PC-9 (cell line): ENCODE data around the gene INVS. TPM values are rescaled to one million over a fixed set of nuclear protein-coding genes. Genes with fewer than 3 reads are reported as not detected.
"Not testable (repeated sequence)": the region's sequence is repeated elsewhere in the genome, so short reads cannot be mapped to it uniquely, and the experiment has no call there.

ENCODE experiments used
- BruUV-seq: library from RNA; stranded (reverse); fragments of 400-500 nt; replicated peaks from 2 replicates; lab custom pipeline; 2021; lab: Mats Ljungman, UMichigan
- CTCF ChIA-PET: fragments of 300-600 bp; sonication (Branson Sonifier 250); formaldehyde crosslinking; loops from one replicate; lab custom pipeline; 2022; ENCODE audit warnings: antibody characterized with exemption; lab: Charles Lee
- POLR2A ChIA-PET: fragments of 300-600 bp; sonication (Branson Sonifier 250); formaldehyde crosslinking; loops from one replicate; lab custom pipeline; 2022; ENCODE audit warnings: antibody characterized with exemption; ENCODE audit not compliant: unreplicated experiment; lab: Charles Lee
- DNase-seq, 2 experiments: peaks; one replicate each; pipeline versions ENCODE4 v3.0.0 to v3.0.0-alpha.2; 2015 to 2022; ENCODE audit warnings: mixed read lengths in 1 of 2
- H2AFZ ChIP-seq: fragments of 200-600 bp; sonication (generic); 2 replicates; pipeline ENCODE4 v1.8.1; 2017; ENCODE audit warnings: antibody characterized with exemption
- H3F3A ChIP-seq: fragments of 200-600 bp; sonication (generic); 2 replicates; pipeline ENCODE4 v1.8.1; 2017; ENCODE audit warnings: antibody characterized with exemption, mild to moderate bottlenecking, low read depth; ENCODE audit not compliant: insufficient read depth
- H3K27ac ChIP-seq: fragments of 200-600 bp; sonication (generic); 2 replicates; pipeline ENCODE4 v1.6.1; 2016; ENCODE audit warnings: mixed run types
- H3K27me3 ChIP-seq: fragments of 200-600 bp; sonication (generic); 2 replicates; pipeline ENCODE4 v1.6.1; 2016; ENCODE audit warnings: low read depth, mixed run types; ENCODE audit not compliant: insufficient read depth
- H3K36me3 ChIP-seq: fragments of 200-600 bp; sonication (generic); 2 replicates; pipeline ENCODE4 v1.6.1; 2016; ENCODE audit warnings: low read depth, mixed run types
- H3K4me1 ChIP-seq: fragments of 200-600 bp; sonication (generic); replicated peaks from 2 replicates; pipeline ENCODE4 v1.6.1; 2016; ENCODE audit warnings: mixed run types; ENCODE audit not compliant: insufficient read depth
- H3K4me2 ChIP-seq: fragments of 200-600 bp; sonication (generic); 2 replicates; pipeline ENCODE4 v1.6.1; 2017; ENCODE audit warnings: mixed run types
- H3K4me3 ChIP-seq: fragments of 200-600 bp; sonication (generic); 2 replicates; pipeline ENCODE4 v1.6.1; 2016; ENCODE audit warnings: mixed run types
- H3K79me2 ChIP-seq: fragments of 200-600 bp; sonication (generic); 2 replicates; pipeline ENCODE4 v1.6.1; 2017; ENCODE audit warnings: low read depth, mixed run types
- H3K9me2 ChIP-seq: fragments of 200-600 bp; sonication (generic); 2 replicates; pipeline ENCODE4 v1.8.1; 2017; ENCODE audit warnings: mild to moderate bottlenecking; ENCODE audit not compliant: insufficient read depth
- H3K9me3 ChIP-seq: fragments of 200-600 bp; sonication (generic); 2 replicates; pipeline ENCODE4 v1.8.1; 2016; ENCODE audit warnings: low read depth; ENCODE audit not compliant: insufficient read depth
- H4K20me1 ChIP-seq: fragments of 200-600 bp; sonication (generic); 2 replicates; pipeline ENCODE4 v1.8.1; 2017; ENCODE audit not compliant: insufficient read depth
- CTCF ChIP-seq: fragments of 200-600 bp; sonication (generic); conservative IDR thresholded peaks from 2 replicates; pipeline ENCODE4 v1.6.1; 2017; ENCODE audit warnings: mixed run types, antibody characterized with exemption, mild to moderate bottlenecking, moderate library complexity
- EZH2 ChIP-seq: fragments of 200-600 bp; sonication (generic); IDR thresholded peaks from 2 replicates; pipeline ENCODE4 v1.8.0; 2017; ENCODE audit warnings: antibody characterized with exemption, low read depth
- intact Hi-C: fragments of 100-400 bp; cut with micrococcal nuclease; formaldehyde crosslinking; loops from one replicate; pipeline ENCODE4 v1.10.0; 2022; ENCODE audit not compliant: unreplicated experiment
- total RNA-seq: library from RNA; stranded (reverse); gene quantifications from 2 replicates; pipeline ENCODE4 v1.2.3, GENCODE V29; 2021

INVS gene
- total RNA-seq, 1 experiment from 2014 or later = 24.0 TPM

- CTCF ChIA-PET = no interaction called here
- POLR2A ChIA-PET = no interaction called here
- no TSS peak for BruUV-seq
Measured at GRCh38 chr9:100058699-100059579, 40.1 kb upstream of the INVS start.

DNA sequence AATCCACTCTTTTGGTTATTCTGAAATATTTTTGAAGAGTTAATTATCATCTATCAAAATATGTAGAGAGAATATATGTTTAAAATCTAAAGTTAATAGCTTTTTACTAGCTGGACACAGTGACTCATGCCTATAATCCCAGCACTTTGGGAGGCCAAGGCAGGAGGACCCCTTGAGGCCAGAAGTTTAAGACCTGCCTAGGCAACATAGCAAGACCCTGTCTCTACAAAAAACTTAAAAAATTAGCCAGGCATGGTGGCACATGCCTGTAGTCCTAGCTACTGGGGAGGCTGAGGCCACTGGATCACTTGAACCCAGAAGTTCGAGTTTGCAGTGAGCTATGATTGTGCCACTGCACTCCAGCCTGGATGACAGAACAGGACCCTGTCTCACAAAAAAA, 36.4 kb upstream of the INVS start:
- CTCF ChIA-PET = interaction anchor here (0.6 kb wide), 1 partner anchor 50 kb away, joined by 5 read pairs; no protein-coding TSS in a partner anchor
- BruUV-seq = not testable (repeated sequence)

More at GRCh38 chr9:100058699-100059579, 40.1 kb upstream of the INVS start:
- H3F3A ChIP-seq = no peaks in the 10 kb centered on the region
- peaks cover 19% of the 10 kb centered on the region for H4K20me1 ChIP-seq
- H3K36me3 ChIP-seq = 0 out of 2 replicates have a peak, but pooled peaks cover 5% of the 10 kb centered on the region
- H3K4me1 ChIP-seq = no peaks in the 10 kb centered on the region
- TF ChIP-seq EZH2 = no peak
- no peak for TF ChIP-seq CTCF
- no peak overlapping the region for H3K4me2 ChIP-seq
- H3K79me2 ChIP-seq = peaks cover 22% of the 10 kb centered on the region
- no peak for DNase-seq
- no peak overlapping the region for H3K4me3 ChIP-seq
- no peaks in the 10 kb centered on the region for H3K27me3 ChIP-seq
- H3K9me2 ChIP-seq = 0 out of 2 replicates have a peak, but pooled peaks cover 4% of the 10 kb centered on the region
- H3K9me3 ChIP-seq = no peaks in the 10 kb centered on the region
- no peak overlapping the region for H2AFZ ChIP-seq
- intact Hi-C loops = no loop called here
- no peak overlapping the region for H3K27ac ChIP-seq

GRCh38 chr9:100063185-100063584, 35.9 kb upstream of the INVS start:
- no peak for DNase-seq
- H4K20me1 ChIP-seq = peaks cover 29% of the 10 kb centered on the region
- H3K9me3 ChIP-seq = no peaks in the 10 kb centered on the region
- TF ChIP-seq CTCF (no peak), EZH2 (no peak)
- CTCF ChIA-PET = interaction anchor here (0.6 kb wide), 1 partner anchor 49 kb away, joined by 5 read pairs; no protein-coding TSS in a partner anchor
- H2AFZ ChIP-seq = no peak overlapping the region
- 0 out of 2 replicates have a peak, but pooled peaks cover 4% of the 10 kb centered on the region for H3K9me2 ChIP-seq
- no peak overlapping the region for H3K4me3 ChIP-seq
- H3K36me3 ChIP-seq = 0 out of 2 replicates have a peak, but pooled peaks cover 4% of the 10 kb centered on the region
- no peaks in the 10 kb centered on the region for H3K27me3 ChIP-seq
- BruUV-seq = no TSS peak
- H3F3A ChIP-seq = peaks cover 13% of the 10 kb centered on the region
- POLR2A ChIA-PET = no interaction called here
- H3K27ac ChIP-seq = no peak overlapping the region
- peaks cover 30% of the 10 kb centered on the region for H3K79me2 ChIP-seq
- no peak overlapping the region for H3K4me2 ChIP-seq
- intact Hi-C loops = no loop called here
- H3K4me1 ChIP-seq = peaks cover 19% of the 10 kb centered on the region

More for the DNA sequence above, 36.4 kb upstream of the INVS start:
- peaks cover 19% of the 10 kb centered on the region for H3K4me1 ChIP-seq
- intact Hi-C loops, H3K9me2 ChIP-seq, H3K27me3 ChIP-seq, H3K9me3 ChIP-seq, H3K27ac ChIP-seq, H3K4me3 ChIP-seq, DNase-seq, POLR2A ChIA-PET, H3K4me2 ChIP-seq, H2AFZ ChIP-seq, H3K36me3 ChIP-seq: not testable (repeated sequence)
- H3F3A ChIP-seq = peaks cover 13% of the 10 kb centered on the region
- H3K79me2 ChIP-seq = peaks cover 30% of the 10 kb centered on the region
- peaks cover 29% of the 10 kb centered on the region for H4K20me1 ChIP-seq
